Pulmonary artery endothelial cell (primary cell): Measurements from ENCODE around the gene RSPO3. TPM values are rescaled to one million over a fixed set of nuclear protein-coding genes. Genes with fewer than 3 reads are reported as not detected.
"Not testable (repeated sequence)": the region's sequence is repeated elsewhere in the genome, so short reads cannot be mapped to it uniquely, and the experiment has no call there.

Source experiments
- DNase-seq: peaks from one replicate; pipeline ENCODE4 v3.0.0-alpha.2; 2011; ENCODE audit warnings: low read depth, low spot score
- total RNA-seq: library from RNA; depleted of rRNA; stranded (reverse); fragments of >200 nt; gene quantifications from 2 replicates; pipeline ENCODE4 v1.2.3, GENCODE V29; 2014

The RSPO3 gene
- total RNA-seq, 1 donor from 2014 or later: 2.8 TPM

DNA sequence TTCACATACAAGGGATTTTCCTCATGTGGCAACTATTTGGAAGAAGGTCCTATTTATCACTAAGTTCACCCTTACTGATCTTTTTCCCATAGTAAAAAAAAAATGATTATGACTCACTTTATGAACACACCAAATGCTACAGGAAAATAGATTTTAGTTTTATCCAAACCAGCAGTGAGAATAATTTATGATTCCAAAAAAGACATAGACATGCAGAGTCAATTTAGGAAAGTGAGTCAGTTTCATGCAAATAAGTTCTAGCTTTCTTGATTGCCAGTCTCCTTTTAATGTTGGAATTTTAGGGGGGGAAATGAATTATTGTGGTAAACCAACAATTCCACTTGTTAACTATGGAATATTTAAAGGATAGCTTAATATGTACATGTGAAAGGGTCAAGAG, 84.2 kb downstream of the RSPO3 start:
- DNase-seq: no peak

DNA sequence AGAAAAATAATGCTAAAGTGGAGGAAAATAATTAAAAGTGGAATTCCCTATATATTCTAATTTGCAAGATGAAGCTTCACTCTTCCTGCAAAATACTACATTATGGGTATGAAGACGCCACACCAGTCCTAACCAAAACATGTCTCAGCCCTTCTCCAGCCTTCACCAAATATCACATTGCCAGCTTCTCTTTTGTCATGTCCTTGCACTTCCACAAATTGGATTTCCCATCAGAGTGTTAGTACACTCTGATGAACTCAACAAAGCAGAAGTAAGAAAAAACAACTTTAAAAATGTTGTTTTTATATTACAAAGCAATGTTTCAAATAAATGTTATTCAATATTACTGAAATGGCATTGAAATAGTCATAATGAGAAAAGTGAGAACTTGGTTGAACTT, 85.8 kb downstream of the RSPO3 start:
- DNase-seq: no peak

DNA sequence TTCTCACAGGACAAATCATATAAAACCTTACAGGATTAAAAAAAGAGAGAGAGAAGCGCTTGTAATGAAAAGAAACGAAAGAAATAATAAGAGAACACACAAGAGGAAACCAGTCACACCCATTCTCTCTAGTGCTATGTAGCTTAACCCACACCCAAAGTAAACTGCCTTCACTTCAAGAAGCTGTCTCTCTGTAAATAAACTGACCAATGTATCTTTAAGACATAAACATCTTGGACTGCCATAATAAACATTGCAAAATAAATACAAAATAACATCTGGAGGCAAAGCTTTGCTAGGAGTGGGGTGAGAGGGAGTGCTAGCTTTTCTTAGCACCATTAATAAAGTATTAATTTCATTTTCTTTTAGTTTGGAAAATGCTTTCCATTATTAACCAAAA, 86.6 kb downstream of the RSPO3 start:
- no peak for DNase-seq

DNA sequence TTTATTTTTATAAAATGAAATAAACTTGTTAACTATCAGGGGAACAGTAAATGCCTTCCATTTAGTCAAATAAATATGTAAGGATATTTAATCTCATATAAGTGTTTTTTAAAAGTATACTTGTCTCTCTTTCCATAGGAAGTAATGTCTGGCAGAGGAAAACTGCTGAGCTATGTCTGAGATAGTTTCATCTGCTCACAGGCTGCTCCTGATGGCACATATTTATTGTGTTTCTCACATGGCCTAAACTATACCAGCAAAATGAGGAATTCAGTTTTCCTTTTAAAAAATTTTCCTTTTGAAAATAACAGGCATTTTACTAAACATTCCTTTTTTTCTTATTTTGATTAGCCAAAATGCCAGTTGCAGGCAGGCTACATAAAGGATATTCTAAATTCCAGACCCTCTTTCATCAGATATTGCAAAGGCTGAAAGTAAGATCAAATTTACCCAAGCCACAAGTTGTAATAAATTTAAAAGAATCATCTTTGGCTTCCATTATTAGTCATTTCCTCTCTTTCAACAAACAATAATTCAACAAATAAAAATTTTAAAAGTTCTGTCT, 88.1 kb downstream of the RSPO3 start:
- DNase-seq: no peak

DNA sequence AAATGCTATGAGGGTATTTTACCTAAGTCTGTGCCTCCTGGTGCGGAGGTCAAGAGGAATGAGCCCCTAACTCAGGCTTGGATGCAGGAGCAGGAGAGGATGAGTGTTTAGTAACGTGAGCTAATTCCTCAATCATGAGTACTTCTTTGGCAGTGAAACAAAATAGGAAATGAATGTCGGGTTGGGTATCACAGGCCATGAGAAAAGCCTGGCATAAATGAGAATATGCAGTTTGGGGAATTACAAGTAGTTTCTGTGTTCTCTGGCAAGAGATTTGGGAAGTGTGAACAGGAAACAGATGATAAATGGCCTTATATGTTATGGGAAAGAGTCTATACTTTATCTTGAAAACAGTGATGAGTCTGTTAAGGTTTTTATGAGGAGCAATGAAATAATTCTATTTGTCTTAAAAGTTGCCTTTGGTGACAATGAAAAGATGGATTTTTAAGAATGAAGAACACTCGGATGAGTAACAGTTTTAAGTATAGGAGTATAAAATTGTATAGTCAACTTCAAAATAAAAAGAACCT, 89.2 kb downstream of the RSPO3 start:
- DNase-seq: peak; percentile 90

DNA sequence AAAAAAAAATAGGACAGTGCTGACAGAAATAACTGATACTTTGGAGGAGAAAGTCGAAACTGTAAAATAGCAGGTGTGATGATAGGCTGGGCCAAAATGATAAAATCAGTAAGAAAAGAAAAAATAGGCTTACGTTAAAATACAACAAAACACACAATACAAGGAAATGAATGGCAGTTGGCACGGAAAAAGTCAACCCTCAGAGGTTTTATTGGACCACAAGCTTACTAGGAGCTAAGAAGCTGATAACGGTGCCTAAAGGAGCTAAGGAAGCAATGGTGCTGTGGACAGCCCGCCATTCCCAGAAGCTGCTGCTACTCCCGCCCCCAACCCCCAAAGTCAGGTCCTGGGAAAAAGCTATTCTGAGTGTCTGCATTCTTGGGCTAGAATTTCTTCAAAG, 92.3 kb downstream of the RSPO3 start:
- peak; percentile 85 for DNase-seq

DNA sequence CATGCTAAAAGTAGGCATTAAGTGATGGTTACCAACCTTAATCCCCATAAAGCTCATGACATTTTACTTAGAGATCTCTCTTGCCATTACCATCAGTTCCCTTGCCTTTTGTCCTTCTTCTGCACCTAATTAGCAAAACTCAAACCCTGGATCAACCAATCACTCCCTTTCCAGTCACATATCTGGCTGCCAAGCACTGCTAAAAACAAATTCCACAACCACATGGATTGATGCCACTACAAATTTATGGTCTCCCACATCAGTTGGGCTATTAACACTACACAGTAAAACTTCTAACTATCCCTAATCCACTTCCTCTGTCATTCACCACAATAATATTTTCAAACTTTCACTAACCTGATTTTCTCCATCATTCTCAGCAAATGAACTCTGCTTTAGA, 93.9 kb downstream of the RSPO3 start:
- DNase-seq: no peak

DNA sequence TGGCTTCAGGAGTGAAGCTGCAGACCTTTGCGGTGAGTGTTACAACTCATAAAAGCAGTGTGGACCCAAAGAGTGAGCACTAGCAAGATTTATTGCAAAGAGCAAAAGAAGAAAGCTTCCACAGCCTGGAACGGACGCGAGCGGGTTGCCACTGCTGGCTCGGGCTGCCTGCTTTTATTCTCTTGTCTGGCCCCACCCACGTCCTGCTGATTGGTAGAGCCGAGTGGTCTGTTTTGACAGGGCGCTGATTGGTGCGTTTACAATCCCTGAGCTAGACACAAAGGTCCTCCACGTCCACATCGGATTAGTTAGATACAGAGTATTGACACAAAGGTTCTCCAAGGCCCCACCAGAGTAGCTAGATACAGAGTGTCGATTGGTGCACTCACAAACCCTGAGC, 95.6 kb downstream of the RSPO3 start:
- not testable (repeated sequence) for DNase-seq

DNA sequence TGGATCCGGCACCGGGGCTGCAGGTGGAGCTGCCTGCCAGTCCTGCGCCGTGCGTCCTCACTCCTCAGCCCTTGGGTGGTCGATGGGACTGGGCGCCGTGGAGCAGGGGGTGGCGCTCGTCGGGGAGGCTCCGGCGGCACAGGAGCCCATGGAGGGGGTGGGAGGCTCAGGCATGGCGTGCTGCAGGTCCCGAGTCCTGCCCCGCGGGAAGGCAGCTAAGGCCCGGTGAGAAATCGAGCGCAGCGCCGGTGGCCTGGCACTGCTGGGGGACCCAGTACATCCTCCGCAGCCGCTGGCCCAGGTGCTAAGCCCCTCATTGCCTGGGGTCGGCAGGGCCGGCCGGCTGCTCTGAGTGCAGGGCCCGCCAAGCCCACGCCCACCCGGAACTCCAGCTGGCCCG, 96.1 kb downstream of the RSPO3 start:
- DNase-seq: not testable (repeated sequence)

DNA sequence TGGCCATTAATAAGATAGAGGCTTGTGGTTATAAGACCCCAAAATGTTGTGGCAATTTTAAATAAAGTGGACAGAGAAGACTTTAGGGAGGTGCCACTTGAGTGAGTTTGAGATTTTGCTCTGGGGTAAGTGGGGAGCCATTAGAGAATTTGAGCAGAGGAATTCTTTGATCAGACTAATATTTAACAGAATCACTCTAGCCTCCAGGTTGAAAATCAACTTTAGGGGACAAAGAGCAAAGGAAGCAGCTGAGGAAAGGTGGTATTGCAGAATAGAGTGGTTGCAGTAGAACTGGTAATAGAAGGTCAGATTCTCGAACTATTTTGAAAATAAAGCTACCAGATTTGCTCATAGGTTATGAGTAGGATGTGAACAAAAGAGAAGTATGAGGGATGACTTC, 97.5 kb downstream of the RSPO3 start:
- no peak for DNase-seq

DNA sequence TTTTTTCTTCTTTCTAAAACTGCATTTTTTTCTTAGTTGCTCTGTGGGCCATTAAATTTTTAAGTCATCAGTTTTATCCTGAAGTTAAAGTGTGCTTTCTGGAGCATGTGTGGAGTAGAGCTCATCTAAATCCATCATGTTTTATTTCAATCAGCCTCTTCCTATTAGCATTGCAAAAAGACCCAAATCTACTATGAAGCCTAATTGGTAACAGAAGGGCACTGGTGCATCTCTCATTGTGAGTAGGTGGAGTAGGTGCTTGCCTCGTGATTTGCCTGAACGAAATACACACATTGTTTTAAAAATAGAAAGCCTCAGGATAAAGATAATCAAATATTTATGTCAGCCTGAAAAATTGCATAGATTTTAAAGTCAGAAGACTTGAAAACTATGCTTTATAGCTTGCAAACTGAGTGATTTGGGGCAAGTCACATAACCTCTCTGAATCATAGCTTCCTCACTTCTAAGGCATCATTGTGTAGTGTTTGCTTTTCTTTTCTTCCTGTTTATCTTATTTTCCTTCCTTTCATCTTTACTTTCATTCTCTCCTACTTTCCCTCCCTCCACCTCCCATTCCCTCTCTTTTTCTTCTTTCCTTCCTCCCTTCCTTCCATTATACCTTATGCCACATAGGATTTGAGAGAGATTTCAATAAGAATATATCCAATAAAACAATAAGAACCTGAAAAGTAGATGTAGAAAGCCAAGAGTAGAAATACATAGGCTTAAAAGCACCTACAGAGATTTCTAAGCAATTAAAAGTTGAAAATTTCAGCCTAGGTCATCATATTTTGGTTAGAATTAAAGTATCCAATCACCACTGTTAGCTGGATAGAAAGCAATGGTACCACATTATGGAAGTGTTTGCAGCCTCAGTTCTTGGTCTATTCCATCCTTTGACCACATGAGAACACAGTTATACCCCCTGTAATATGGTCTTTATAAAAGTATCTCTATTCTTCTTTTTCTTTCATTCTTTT, 98.6 kb downstream of the RSPO3 start:
- no peak for DNase-seq

DNA sequence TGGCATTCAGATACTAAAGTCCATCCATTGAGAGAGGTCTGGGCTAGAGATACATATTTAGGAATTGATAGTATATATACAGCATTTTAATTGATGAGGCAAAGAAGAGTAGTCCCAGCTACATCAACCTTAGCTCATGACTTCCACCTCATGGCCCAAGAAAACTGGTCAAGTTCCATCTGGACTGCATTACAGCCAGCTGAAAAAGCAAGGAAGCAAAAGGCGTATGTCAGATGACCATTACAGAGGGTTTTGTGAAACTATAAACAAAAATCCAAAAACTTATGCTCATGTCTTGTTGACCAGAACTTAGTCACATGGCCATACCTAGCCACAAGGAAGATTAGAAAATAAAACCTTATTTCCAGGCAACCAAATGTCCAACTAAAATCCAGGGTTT, 101.4 kb downstream of the RSPO3 start:
- DNase-seq: no peak

DNA sequence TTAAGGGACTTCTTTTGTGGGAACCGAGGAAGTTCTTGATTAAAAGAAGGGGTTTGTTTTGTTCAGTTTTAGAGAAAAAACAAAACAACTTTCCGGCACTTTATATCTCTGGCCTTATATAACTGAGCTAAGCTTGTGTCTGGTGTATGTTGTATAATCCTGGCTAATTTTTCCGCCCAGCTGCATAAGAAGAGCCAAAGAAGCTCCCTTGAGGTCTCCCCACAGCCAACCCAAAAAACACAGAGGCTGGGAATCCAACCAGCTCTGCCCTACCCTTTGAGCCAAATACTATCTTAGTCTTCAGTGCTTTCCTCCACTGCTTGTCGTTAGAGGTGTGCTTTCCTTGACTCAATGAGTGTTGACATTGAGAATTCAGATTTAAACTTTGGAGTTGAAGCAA, 102.7 kb downstream of the RSPO3 start:
- DNase-seq: no peak

DNA sequence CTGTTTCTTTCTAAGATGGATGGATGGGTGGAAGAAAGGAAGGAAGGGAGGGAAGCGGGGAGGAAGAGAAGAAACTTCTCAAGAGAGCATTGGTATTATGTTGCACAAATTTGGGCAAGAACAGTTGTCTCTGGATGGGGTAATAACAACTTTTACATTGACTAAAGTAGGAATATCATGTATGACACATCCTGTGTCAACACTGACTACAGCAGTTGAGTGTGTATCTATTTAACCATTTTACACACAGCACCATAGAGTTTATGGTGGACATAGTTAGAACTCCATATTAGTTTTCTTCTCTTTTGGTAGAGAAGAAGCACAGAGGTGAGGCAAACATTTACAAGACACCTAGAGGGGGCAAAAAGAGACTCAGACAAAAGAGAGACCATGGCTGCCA, 103.9 kb downstream of the RSPO3 start:
- DNase-seq: no peak

DNA sequence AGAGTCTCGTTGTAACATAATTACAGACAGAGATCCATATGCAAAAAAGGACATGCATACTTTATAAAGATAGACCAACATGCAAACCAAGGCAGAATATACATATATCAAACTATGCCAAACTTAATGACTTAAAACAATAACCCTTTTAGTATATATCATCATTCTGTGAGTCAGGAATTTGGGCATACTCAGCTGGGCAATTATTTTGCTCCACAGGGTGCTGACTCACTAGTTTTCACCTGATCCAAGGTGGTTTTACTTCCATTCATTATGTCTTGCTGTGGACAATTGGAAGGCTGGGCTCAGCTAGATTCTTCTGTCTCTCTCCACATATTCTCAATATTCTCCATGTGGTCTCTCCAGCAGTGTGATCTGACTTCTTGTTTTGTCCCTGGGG, 107.0 kb downstream of the RSPO3 start:
- no peak for DNase-seq

DNA sequence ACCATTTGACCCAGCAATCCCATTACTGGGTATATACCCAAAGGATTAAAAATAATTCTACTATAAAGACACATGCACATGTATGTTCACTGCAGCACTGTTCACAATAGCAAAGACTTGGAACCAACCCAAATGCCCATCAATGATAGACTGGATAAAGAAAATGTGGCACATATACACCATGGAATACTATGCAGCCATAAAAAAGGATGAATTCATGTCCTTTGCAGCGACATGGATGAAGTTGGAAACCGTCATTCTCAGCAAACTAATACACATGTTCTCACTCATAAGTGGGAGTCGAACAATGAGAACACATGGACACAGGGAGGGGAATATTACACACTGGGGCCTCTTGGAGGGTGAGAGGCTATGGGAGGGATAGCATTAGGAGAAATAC, 115.3 kb downstream of the RSPO3 start:
- DNase-seq: not testable (repeated sequence)

DNA sequence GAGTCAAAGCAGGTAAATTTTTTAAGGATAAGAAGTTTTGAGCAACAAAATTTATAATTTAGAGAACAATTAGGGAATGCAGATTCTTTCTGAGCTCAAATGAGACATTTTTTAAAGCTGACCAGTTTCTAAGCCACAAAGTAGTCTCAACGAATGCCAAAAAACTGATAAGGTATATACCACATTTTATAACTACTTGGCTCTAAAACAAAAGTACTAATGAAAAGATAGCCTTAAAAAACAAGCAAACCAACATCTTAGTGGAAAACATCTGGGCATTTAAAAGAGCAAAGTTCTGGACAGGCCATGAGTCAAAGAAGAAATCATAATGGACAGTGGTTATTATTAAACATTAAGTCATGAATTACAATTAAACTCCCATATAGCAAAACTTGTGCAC, 125.0 kb downstream of the RSPO3 start:
- DNase-seq: no peak

Other genes starting within 250 kb of the RSPO3 start
- gene RNF146, start 148.2 kb downstream of the RSPO3 start, total RNA-seq: 41.9 and 43.5 TPM in 2 replicates
- 29.1 and 40.3 TPM in 2 replicates for gene ECHDC1, start 224.9 kb downstream of the RSPO3 start, total RNA-seq